HG03175 (cell line): Measurements from ENCODE around the gene GRN.
"Not testable (repeated sequence)": the region's sequence is repeated elsewhere in the genome, so short reads cannot be mapped to it uniquely, and the experiment has no call there.

Experiments
- ATAC-seq: cut with Tn5 transposase; IDR thresholded peaks from one replicate; pipeline ENCODE4 v1.9.1; 2021; ENCODE audit warnings: mild to moderate bottlenecking, moderate library complexity; ENCODE audit not compliant: unreplicated experiment

Gene GRN

GRCh38 chr17:44379887-44380286 is 34.8 kb downstream of the GRN start:
- no peak for ATAC-seq

DNA sequence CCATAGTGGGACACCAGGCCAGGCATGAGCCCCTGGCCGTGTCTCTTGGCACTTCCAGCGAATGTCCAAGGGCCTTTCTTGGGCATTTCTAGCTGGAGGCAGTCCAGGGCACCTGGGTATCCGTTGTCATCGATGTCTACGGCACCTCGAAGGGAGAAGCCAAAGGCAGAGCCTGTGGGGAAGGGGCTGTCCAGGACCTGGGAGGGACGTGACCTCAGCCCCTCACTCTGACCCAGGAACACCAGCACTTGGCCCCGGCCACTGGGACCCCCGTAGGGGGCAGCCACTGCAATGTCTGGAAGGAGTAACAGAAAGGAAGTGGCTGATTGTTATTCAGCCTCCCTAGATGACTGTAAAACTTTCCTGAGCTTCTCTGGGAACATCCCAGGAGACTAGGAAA is 35.7 kb downstream of the GRN start:
- no peak for ATAC-seq

- no peak for ATAC-seq
These were observed 36.8 kb downstream of the GRN start for GRCh38 chr17:44381810-44382305.

DNA sequence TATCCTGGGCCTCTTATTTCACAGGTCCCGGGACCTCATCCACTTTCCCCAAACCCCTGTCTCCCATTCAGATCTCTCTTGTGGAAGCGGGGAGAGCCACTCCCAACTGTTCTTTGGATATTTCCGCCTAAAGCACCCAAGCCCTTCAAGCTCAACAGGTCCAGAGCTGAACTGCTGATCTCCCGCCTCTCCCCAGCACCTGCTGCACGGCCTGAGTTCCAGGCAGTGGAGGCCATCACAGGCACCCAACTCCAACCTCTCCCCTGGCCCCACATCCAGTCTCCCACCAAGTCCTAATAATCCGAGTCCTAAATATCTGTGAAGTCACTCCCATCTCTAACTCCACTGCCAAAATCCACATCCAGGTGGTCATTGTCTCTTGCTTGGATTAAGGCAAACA is 37.8 kb downstream of the GRN start:
- ATAC-seq = no peak

DNA sequence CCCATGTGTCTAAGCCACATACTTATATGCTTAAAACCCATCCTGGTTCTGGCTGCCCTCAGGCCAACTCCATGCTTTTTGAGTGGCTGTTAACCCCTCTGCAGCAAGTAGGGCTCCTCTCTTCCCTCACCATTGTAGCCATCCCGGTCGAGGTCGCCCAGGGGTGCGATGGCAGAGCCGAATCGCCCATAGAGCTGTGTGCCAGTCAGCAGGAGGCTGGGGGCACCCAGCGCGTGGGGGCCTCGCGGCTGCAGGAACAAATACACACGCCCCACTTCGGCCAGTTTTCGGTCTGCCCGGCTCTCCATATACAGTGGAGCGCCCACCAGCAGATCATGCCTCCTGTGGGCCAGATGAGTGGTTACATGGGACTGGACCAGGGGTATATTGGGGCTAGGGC is 38.3 kb downstream of the GRN start:
- no peak for ATAC-seq

DNA sequence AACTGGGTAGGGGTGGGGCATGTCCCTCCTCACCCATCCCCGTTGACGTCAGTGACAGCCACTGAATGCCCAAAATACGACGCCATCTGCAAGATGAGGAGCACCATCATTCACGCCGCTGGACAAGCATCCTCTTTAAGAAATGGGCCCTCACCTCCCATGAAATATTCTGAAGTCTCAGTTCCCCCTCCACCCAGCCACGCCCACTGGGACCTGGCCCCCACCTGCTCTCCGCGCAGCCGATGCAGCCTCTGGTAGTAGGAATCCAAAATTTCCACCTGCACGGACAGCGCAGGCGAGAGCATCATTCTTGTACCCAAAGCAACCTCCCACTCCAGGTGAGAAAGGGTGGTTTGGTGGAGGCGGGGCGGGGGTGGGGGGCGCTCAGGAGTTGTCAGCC is 38.8 kb downstream of the GRN start:
- no peak for ATAC-seq

DNA sequence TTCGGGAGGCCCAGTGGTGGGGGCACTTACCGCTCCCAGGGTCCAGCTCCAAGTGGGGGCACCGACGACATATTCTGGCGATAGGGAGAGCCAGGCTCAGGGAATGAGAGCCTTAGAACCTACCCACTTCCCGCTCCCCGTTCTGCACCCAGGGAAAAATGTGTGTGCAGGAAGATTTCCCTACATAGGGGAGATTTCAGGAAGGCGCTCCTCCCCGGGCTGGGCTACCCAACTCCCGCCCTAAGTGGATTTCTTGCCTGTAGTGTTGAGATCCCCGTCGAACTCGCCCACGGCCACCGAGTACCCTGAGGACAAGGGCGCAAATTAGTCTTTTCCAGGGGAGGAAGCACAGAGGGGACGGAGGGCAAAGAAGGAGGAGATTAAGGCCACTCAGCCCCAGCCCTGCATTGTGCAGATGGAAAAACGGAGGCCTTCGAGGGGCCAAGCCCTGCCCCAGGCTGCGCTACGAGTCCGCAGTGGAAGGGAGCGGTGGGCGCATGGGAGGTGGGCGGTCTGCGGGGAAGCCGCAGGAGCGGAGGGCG is 39.2 kb downstream of the GRN start:
- ATAC-seq = no peak

DNA sequence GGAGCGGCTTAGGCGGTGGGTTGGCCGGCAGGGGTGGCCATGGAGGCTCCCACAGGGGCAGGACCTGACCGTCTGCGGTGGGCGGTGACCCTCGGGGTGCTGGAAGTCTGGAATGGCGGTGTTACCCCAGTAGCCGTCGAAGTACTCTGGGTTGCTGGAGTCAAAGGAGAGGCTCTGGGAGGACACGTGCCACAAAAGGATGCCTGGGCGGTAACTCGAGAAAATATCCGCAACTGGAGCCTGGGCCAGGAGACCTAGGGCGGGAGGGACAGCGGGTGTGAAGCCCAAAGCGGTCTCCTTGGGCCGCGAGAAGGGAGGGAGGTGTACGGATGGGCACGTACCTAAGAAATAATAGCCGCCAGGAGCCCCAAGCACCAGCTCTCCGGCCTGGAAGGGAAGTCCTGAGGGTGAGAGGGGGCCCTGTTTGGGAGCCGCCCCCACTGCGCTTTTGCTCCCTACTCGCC is 39.8 kb downstream of the GRN start:
- no peak for ATAC-seq

GRCh38 chr17:44385287-44386181 is 40.4 kb downstream of the GRN start:
- peak; percentile 56 for ATAC-seq

- no peak for ATAC-seq
These were observed 41.1 kb downstream of the GRN start for GRCh38 chr17:44386182-44386525.

DNA sequence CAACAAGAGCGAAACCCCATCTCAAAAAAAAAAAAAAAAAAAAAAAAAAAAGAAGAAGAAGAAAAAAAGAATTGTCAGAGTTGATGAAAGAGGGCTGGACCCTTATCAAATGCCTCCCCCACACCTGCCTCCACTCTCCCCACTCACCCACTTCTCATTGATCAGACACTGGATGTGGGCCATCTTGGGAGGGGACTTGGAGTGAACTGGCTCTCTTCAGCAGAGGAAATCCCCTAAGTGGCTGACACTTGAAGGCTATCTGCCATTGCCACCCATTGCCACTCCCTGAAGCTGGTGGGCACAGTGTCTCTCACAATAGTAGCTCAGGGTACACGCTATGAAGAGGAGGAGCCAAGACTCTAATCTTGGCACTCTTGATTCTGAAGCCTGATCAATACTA is 42.7 kb downstream of the GRN start:
- ATAC-seq = no peak

DNA sequence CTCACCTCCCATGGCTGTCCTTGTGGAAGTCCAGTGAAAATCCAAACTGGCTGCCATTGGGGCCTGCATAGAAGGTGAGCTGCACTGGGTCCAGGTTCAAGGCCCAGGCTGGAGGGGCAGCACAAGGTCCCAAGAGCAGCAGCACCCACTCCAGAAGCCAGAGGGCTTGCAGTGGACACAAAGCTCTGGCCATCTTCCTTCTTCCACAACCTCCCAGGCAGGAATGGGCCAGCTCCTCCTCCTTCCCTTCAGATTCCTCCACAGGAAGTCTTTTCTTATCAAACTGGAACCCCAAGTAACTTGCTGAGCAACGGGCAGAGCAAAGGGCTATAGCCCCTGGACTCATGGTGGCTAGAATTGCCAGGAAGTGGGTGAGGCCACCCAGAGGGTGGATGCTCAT is 44.2 kb downstream of the GRN start, which contains the start of gene ITGA2B:
Gene ITGA2B, minus strand, starts transcription at position 369 of the 400 bp plus-strand sequence. Its CDS starts 176 bp downstream, at position 193.
- no peak for ATAC-seq

DNA sequence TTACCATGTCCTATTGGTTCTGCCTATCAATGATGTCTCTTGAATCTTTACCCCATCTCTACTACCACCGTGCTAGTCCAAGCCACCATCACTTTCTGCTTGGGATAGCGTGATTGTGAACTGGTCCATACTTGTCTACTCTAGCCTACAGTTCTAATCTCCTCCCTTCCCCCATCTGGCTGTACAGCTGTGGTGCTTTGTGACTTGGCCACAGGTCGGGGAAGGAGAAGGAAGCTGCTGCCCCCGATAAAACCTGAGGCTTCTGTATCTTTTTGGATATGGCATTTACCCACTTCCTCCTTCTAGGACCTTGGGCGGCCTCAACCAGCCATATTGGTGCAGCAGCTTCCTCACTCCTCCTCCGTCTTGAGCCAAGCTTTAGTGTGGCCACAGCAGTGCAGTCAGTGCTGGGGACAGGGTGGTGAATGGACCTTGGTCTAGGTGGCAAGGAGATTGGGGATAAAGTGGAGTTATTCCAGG is 44.7 kb downstream of the GRN start:
- no peak for ATAC-seq

- ATAC-seq = no peak
These were observed 45.3 kb downstream of the GRN start for GRCh38 chr17:44390250-44390870.

- not testable (repeated sequence) for ATAC-seq
These were observed 49.0 kb downstream of the GRN start for GRCh38 chr17:44394112-44394511.

- no peak for ATAC-seq
These were observed 49.7 kb downstream of the GRN start for GRCh38 chr17:44394833-44395232.

DNA sequence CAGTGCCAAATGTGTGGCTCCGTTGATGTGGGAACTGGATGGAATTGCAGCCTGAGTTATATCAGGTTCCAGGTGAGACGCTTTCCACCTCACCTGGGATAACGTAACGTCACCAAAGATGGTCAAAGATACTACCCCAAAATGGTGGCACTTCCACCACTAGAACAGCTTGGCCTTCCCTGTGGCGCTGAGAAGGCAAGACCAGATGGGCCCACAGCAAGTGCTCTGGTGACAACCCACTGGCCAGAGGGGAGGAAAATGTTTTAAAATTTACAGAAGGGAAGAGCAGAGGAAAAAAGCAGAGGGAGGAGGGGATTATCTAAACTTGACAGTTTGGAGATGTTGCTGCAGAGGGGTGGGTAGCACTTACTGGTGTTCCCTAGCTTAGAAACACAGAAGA is 51.8 kb downstream of the GRN start:
- no peak for ATAC-seq

- no peak for ATAC-seq
These were observed 52.7 kb downstream of the GRN start for GRCh38 chr17:44397479-44398440.

GRCh38 chr17:44398692-44399691 is 53.9 kb downstream of the GRN start:
- no peak for ATAC-seq
